Mesothelial cell of epicardium (in vitro differentiated cells): ENCODE data around the gene PDE4A. TPM values are rescaled to one million over a fixed set of nuclear protein-coding genes. Genes with fewer than 3 reads are reported as not detected.
"Not testable (repeated sequence)": the region's sequence is repeated elsewhere in the genome, so short reads cannot be mapped to it uniquely, and the experiment has no call there.

Source experiments
- DNase-seq, 2 experiments: peaks; one replicate each; pipeline ENCODE4 v3.0.0; 2021; ENCODE audit warnings: low spot score in 2 of 2; ENCODE audit not compliant: unreplicated experiment in 2 of 2
- H3K27ac Mint-ChIP-seq: 2 replicates; pipeline ENCODE4 v1.8.0; 2021; ENCODE audit warnings: mixed read lengths
- H3K27me3 Mint-ChIP-seq: 2 replicates; pipeline ENCODE4 v1.8.0; 2021; ENCODE audit warnings: low read depth, mixed read lengths
- H3K36me3 Mint-ChIP-seq: 2 replicates; pipeline ENCODE4 v1.8.0; 2021; ENCODE audit warnings: mixed read lengths
- H3K4me1 Mint-ChIP-seq: 2 replicates; pipeline ENCODE4 v1.8.0; 2021; ENCODE audit warnings: mixed read lengths
- H3K4me3 Mint-ChIP-seq: 2 replicates; pipeline ENCODE4 v1.8.0; 2021; ENCODE audit warnings: mild to moderate bottlenecking, moderate library complexity, mixed read lengths
- H3K9me3 Mint-ChIP-seq: 2 replicates; pipeline ENCODE4 v1.8.0; 2021; ENCODE audit warnings: mixed read lengths
- CTCF ChIP-seq: fragments of 200-600 bp; sonication (generic); IDR thresholded peaks from one replicate; pipeline ENCODE4 v1.5.0; 2021; ENCODE audit warnings: antibody characterized with exemption; ENCODE audit not compliant: unreplicated experiment
- total RNA-seq: library from RNA; stranded (reverse); gene quantifications from 3 replicates; pipeline ENCODE4 v1.2.1, GENCODE V29; 2021

PDE4A gene
- total RNA-seq, 1 donor from 2014 or later, result 3.1 TPM

GRCh38 chr19:10461047-10461949 is 41.0 kb downstream of the PDE4A start:
- H3K36me3 Mint-ChIP-seq, result no peaks in the 10 kb centered on the region
- H3K4me3 Mint-ChIP-seq, result peak overlapping the region; percentile 62
- no peaks in the 10 kb centered on the region for H3K4me1 Mint-ChIP-seq
- H3K9me3 Mint-ChIP-seq, result no peaks in the 10 kb centered on the region
- peaks cover 8% of the 10 kb centered on the region for H3K27me3 Mint-ChIP-seq
- DNase-seq, result peak; percentile 86 to 94
- no peak overlapping the region for H3K27ac Mint-ChIP-seq
- TF ChIP-seq CTCF, result no peak

- H3K36me3 Mint-ChIP-seq, H3K27ac Mint-ChIP-seq, H3K4me1 Mint-ChIP-seq, DNase-seq, H3K9me3 Mint-ChIP-seq, H3K27me3 Mint-ChIP-seq: not testable (repeated sequence)
- peak overlapping the region; percentile 62 for H3K4me3 Mint-ChIP-seq
These were observed 41.7 kb downstream of the PDE4A start for GRCh38 chr19:10462042-10462441.

- Mint-ChIP-seq H3K36me3 (no peaks in the 10 kb centered on the region), H3K4me3 (no peak overlapping the region), H3K4me1 (no peaks in the 10 kb centered on the region), H3K9me3 (no peaks in the 10 kb centered on the region), H3K27me3 (peaks cover 7% of the 10 kb centered on the region), H3K27ac (no peak overlapping the region)
- no peak for DNase-seq
- no peak for TF ChIP-seq CTCF
These were observed 42.2 kb downstream of the PDE4A start for GRCh38 chr19:10462557-10462956.

GRCh38 chr19:10464456-10464855 is 44.1 kb downstream of the PDE4A start:
- no peaks in the 10 kb centered on the region for H3K36me3 Mint-ChIP-seq
- H3K9me3 Mint-ChIP-seq, result no peaks in the 10 kb centered on the region
- H3K4me3 Mint-ChIP-seq, result no peak overlapping the region
- peaks cover 9% of the 10 kb centered on the region for H3K27me3 Mint-ChIP-seq
- no peak for TF ChIP-seq CTCF
- H3K4me1 Mint-ChIP-seq, result no peaks in the 10 kb centered on the region
- no peak for DNase-seq
- no peak overlapping the region for H3K27ac Mint-ChIP-seq

GRCh38 chr19:10467104-10467706 is 46.9 kb downstream of the PDE4A start:
- no peak for DNase-seq
- no peak overlapping the region for H3K4me3 Mint-ChIP-seq
- H3K36me3 Mint-ChIP-seq, result no peaks in the 10 kb centered on the region
- H3K9me3 Mint-ChIP-seq, result no peaks in the 10 kb centered on the region
- no peak overlapping the region for H3K27ac Mint-ChIP-seq
- H3K27me3 Mint-ChIP-seq, result peaks cover 9% of the 10 kb centered on the region
- no peak for TF ChIP-seq CTCF
- no peaks in the 10 kb centered on the region for H3K4me1 Mint-ChIP-seq

- Mint-ChIP-seq H3K4me3 (no peak overlapping the region), H3K27ac (no peak overlapping the region), H3K27me3 (peaks cover 3% of the 10 kb centered on the region), H3K4me1 (no peaks in the 10 kb centered on the region), H3K9me3 (no peaks in the 10 kb centered on the region), H3K36me3 (no peaks in the 10 kb centered on the region)
- TF ChIP-seq CTCF, result no peak
- DNase-seq, result no peak
These were observed 47.8 kb downstream of the PDE4A start for GRCh38 chr19:10468133-10468532.
